Bronchial epithelial cell (primary cell): ENCODE data around the gene OR2T10. TPM values are rescaled to one million over a fixed set of nuclear protein-coding genes. Genes with fewer than 3 reads are reported as not detected.
"Not testable (repeated sequence)": the region's sequence is repeated elsewhere in the genome, so short reads cannot be mapped to it uniquely, and the experiment has no call there.

Experiments
- DNase-seq: peaks from one replicate; pipeline ENCODE4 v3.0.0-alpha.2; 2010; ENCODE audit warnings: low read depth
- FAIRE-seq: peaks from 2 replicates; lab custom pipeline; 2011; peaks lifted over from hg19 to GRCh38; lab: Jason Lieb, UNC
- H3K27me3 ChIP-seq: 2 replicates; pipeline ENCODE4 v1.5.1; 2011; ENCODE audit warnings: low read length; ENCODE audit not compliant: control insufficient read depth, insufficient read depth
- H3K36me3 ChIP-seq: 2 replicates; pipeline ENCODE4 v1.5.1; 2011; ENCODE audit warnings: low read length; ENCODE audit not compliant: control insufficient read depth, insufficient read depth
- H3K4me3 ChIP-seq: 2 replicates; pipeline ENCODE4 v1.5.1; 2011; ENCODE audit warnings: mild to moderate bottlenecking, low read depth, low read length, control low read depth
- CTCF ChIP-seq: IDR thresholded peaks from 2 replicates; pipeline ENCODE4 v1.5.1; 2011; ENCODE audit warnings: mild to moderate bottlenecking, moderate library complexity, low read length, control low read depth, inconsistent platforms; ENCODE audit not compliant: insufficient read depth, severe bottlenecking
- total RNA-seq: library from RNA; depleted of rRNA; stranded (reverse); fragments of >200 nt; gene quantifications from 2 replicates; pipeline ENCODE4 v1.2.1, GENCODE V29; 2014

OR2T10 gene
- total RNA-seq, 1 donor from 2014 or later = not detected

- DNase-seq (peak; percentile 39), FAIRE-seq (no peak)
- no peaks in the 10 kb centered on the region for H3K36me3 ChIP-seq
- no peaks in the 10 kb centered on the region for H3K27me3 ChIP-seq
- TF ChIP-seq CTCF = no peak
- no peak overlapping the region for H3K4me3 ChIP-seq
Observed at GRCh38 chr1:248585266-248585665, 12.2 kb downstream of the OR2T10 start.

- DNase-seq = no peak
- Histone ChIP-seq H3K4me3 (no peak overlapping the region), H3K36me3 (no peaks in the 10 kb centered on the region), H3K27me3 (no peaks in the 10 kb centered on the region)
- FAIRE-seq = no peak
- TF ChIP-seq CTCF = no peak
Observed at GRCh38 chr1:248576260-248576980, 21.1 kb downstream of the OR2T10 start.

GRCh38 chr1:248574657-248575056 lies 22.8 kb downstream of the OR2T10 start, which contains the start of gene OR2T34:
OR2T34 (minus strand) TSS chr1:248574757; CDS start chr1:248574757, 0 bp downstream.
- not testable (repeated sequence) for DNase-seq, H3K4me3 ChIP-seq, H3K36me3 ChIP-seq, H3K27me3 ChIP-seq
- FAIRE-seq = peak; percentile 91

- FAIRE-seq = not testable (repeated sequence)
Observed at GRCh38 chr1:248573856-248574255, 23.6 kb downstream of the OR2T10 start.

GRCh38 chr1:248572049-248572448 lies 25.5 kb downstream of the OR2T10 start:
- not testable (repeated sequence) for H3K36me3 ChIP-seq, H3K4me3 ChIP-seq, FAIRE-seq, H3K27me3 ChIP-seq, DNase-seq

More at GRCh38 chr1:248573856-248574255, 23.6 kb downstream of the OR2T10 start:
- H3K4me3 ChIP-seq, H3K27me3 ChIP-seq, H3K36me3 ChIP-seq, DNase-seq: not testable (repeated sequence)

GRCh38 chr1:248570811-248571210 lies 26.7 kb downstream of the OR2T10 start:
- FAIRE-seq, H3K4me3 ChIP-seq, H3K36me3 ChIP-seq, H3K27me3 ChIP-seq, DNase-seq: not testable (repeated sequence)

- DNase-seq, H3K27me3 ChIP-seq, FAIRE-seq, H3K36me3 ChIP-seq, H3K4me3 ChIP-seq: not testable (repeated sequence)
Observed at GRCh38 chr1:248569049-248569448, 28.5 kb downstream of the OR2T10 start.

- H3K4me3 ChIP-seq, H3K36me3 ChIP-seq, DNase-seq, H3K27me3 ChIP-seq: not testable (repeated sequence)
- peak; percentile 97 for FAIRE-seq
Observed at GRCh38 chr1:248565530-248566373, 31.7 kb downstream of the OR2T10 start.

GRCh38 chr1:248562672-248563071 lies 34.8 kb downstream of the OR2T10 start, which contains the start of gene OR2T29:
OR2T29 (minus strand) TSS chr1:248562772; CDS start chr1:248559491, 3,281 bp downstream.
- not testable (repeated sequence) for H3K36me3 ChIP-seq, H3K4me3 ChIP-seq, DNase-seq, H3K27me3 ChIP-seq, FAIRE-seq

- not testable (repeated sequence) for DNase-seq, H3K27me3 ChIP-seq, H3K36me3 ChIP-seq, H3K4me3 ChIP-seq
- peak; percentile 36 for FAIRE-seq
Observed at GRCh38 chr1:248551027-248551426, 46.5 kb downstream of the OR2T10 start.

GRCh38 chr1:248547383-248547782 lies 50.1 kb downstream of the OR2T10 start:
- not testable (repeated sequence) for H3K27me3 ChIP-seq, H3K4me3 ChIP-seq, H3K36me3 ChIP-seq, DNase-seq
- FAIRE-seq = peak; percentile 99
